GM10266 (cell line): Measurements from ENCODE around the gene NCBP2.

Source experiments
- DNase-seq: peaks from one replicate; pipeline ENCODE4 v3.0.0; 2012; ENCODE audit errors: extremely low spot score
- CTCF ChIP-seq: IDR thresholded peaks from 2 replicates; pipeline ENCODE4 v1.5.1; 2012; ENCODE audit warnings: mild to moderate bottlenecking, low read depth; ENCODE audit not compliant: control insufficient read depth, insufficient read depth; ENCODE audit errors: missing control alignments

NCBP2 gene

GRCh38 chr3:196894557-196895295, 47.6 kb downstream of the NCBP2 start:
- DNase-seq, result no peak
- TF ChIP-seq CTCF, result no peak

GRCh38 chr3:196889844-196890708, 52.3 kb downstream of the NCBP2 start:
- TF ChIP-seq CTCF, result no peak
- no peak for DNase-seq

GRCh38 chr3:196886144-196886543, 56.2 kb downstream of the NCBP2 start:
- DNase-seq, result no peak
- TF ChIP-seq CTCF, result no peak
